Endothelial cell of umbilical vein (primary cell): Measurements from ENCODE around the gene RTCB.

ENCODE experiments used
- EZH2 ChIP-seq: IDR thresholded peaks from 2 replicates; pipeline ENCODE4 v1.6.1; 2012; ENCODE audit warnings: borderline replicate concordance, low read depth, mild to moderate bottlenecking, moderate library complexity, low read length, inconsistent platforms; ENCODE audit not compliant: severe bottlenecking
- FOS ChIP-seq: IDR thresholded peaks from 2 replicates; pipeline ENCODE4 v1.6.1; 2011; ENCODE audit warnings: mild to moderate bottlenecking, low read length, moderate library complexity, borderline replicate concordance; ENCODE audit not compliant: insufficient read depth
- GATA2 ChIP-seq: IDR thresholded peaks from 2 replicates; pipeline ENCODE4 v1.7.0; 2011; ENCODE audit warnings: low read depth, mild to moderate bottlenecking, moderate library complexity, mixed read lengths, low read length; ENCODE audit not compliant: insufficient read length, insufficient read depth
- JUN ChIP-seq: IDR thresholded peaks from 2 replicates; pipeline ENCODE4 v1.6.1; 2011; ENCODE audit warnings: borderline replicate concordance, low read depth; ENCODE audit not compliant: insufficient read length, insufficient read depth
- MYC ChIP-seq: IDR thresholded peaks from one replicate; pipeline ENCODE4 v1.6.1; 2011; ENCODE audit warnings: mild to moderate bottlenecking, low read depth, low read length
- POLR2A ChIP-seq: IDR thresholded peaks from 2 replicates; pipeline ENCODE4 v1.6.1; 2012; ENCODE audit warnings: low read depth, mild to moderate bottlenecking, control low read depth, low read length
- POLR2AphosphoS5 ChIP-seq: IDR thresholded peaks from 2 replicates; pipeline ENCODE4 v1.6.1; 2012; ENCODE audit warnings: low read depth, mild to moderate bottlenecking, control low read depth, low read length, moderate library complexity; ENCODE audit not compliant: insufficient read depth
- TF ChIP-seq, protein P1 (sequence below), 2 donors: IDR thresholded peaks; 1 replicate in 1 of 2; 2 replicates in 1 of 2; pipeline ENCODE4 v1.5.1; 2011; ENCODE audit warnings: low read length in 2 of 2, mild to moderate bottlenecking in 2 of 2, moderate library complexity in 2 of 2, control low read depth in 1 of 2, inconsistent platforms in 1 of 2, low read depth in 1 of 2; ENCODE audit not compliant: insufficient read depth in 1 of 2; ENCODE audit errors: extremely low read depth in 1 of 2
- TF ChIP-seq, protein P2 (sequence below): IDR thresholded peaks from 2 replicates; pipeline ENCODE4 v1.6.1; 2011; ENCODE audit not compliant: insufficient read depth, insufficient read length

DNA sequence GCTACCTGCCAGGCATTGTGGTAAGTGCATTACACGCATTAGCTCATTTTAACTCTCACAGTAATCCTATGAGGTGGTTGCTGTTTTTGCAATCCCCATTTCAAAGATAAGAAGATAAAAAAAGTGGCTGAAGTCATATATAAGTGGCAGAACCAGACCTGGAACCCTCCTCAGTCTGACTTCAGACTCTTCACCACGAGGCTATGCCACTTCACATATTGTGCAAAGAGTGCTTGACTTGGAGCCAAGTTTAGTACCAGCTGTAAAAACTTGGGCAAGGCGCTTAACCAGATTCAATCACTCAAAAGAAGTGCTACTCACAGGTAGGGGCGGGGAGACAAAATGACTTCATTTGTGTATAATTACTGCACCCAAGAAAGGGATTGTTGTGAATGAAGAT lies 36.9 kb upstream of the RTCB start:
- TF ChIP-seq EZH2, result no peak
- no peak for TF ChIP-seq POLR2A
- TF ChIP-seq, protein P1, sequence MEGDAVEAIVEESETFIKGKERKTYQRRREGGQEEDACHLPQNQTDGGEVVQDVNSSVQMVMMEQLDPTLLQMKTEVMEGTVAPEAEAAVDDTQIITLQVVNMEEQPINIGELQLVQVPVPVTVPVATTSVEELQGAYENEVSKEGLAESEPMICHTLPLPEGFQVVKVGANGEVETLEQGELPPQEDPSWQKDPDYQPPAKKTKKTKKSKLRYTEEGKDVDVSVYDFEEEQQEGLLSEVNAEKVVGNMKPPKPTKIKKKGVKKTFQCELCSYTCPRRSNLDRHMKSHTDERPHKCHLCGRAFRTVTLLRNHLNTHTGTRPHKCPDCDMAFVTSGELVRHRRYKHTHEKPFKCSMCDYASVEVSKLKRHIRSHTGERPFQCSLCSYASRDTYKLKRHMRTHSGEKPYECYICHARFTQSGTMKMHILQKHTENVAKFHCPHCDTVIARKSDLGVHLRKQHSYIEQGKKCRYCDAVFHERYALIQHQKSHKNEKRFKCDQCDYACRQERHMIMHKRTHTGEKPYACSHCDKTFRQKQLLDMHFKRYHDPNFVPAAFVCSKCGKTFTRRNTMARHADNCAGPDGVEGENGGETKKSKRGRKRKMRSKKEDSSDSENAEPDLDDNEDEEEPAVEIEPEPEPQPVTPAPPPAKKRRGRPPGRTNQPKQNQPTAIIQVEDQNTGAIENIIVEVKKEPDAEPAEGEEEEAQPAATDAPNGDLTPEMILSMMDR (IDR thresholded peaks at IDR 0.05; ENCODE audit: extremely low read depth in 1 of 2, insufficient read depth in 1 of 2, low read depth in 1 of 2, low read length in 2 of 2), result no peak
- no peak for TF ChIP-seq POLR2AphosphoS5
- no peak for TF ChIP-seq FOS
- TF ChIP-seq, protein P2, sequence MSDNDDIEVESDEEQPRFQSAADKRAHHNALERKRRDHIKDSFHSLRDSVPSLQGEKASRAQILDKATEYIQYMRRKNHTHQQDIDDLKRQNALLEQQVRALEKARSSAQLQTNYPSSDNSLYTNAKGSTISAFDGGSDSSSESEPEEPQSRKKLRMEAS, result no peak
- TF ChIP-seq JUN, result no peak
- TF ChIP-seq GATA2, result no peak
- TF ChIP-seq MYC, result no peak
